ENCODE data around the gene PDLIM7.
A peak's percentile ranks its signal among the peaks of the same experiment; 100 is the strongest.

PDLIM7 gene

GRCh38 chr5:177444106-177445051 lies 53.0 kb downstream of the PDLIM7 start:
- TF ChIP-seq, protein P1, sequence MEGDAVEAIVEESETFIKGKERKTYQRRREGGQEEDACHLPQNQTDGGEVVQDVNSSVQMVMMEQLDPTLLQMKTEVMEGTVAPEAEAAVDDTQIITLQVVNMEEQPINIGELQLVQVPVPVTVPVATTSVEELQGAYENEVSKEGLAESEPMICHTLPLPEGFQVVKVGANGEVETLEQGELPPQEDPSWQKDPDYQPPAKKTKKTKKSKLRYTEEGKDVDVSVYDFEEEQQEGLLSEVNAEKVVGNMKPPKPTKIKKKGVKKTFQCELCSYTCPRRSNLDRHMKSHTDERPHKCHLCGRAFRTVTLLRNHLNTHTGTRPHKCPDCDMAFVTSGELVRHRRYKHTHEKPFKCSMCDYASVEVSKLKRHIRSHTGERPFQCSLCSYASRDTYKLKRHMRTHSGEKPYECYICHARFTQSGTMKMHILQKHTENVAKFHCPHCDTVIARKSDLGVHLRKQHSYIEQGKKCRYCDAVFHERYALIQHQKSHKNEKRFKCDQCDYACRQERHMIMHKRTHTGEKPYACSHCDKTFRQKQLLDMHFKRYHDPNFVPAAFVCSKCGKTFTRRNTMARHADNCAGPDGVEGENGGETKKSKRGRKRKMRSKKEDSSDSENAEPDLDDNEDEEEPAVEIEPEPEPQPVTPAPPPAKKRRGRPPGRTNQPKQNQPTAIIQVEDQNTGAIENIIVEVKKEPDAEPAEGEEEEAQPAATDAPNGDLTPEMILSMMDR (conservative IDR thresholded peaks at IDR 0.05; ENCODE audit: low read depth, low read length): no peak
- Histone ChIP-seq H3K9ac (no peak overlapping the region; the same call in 1 of the 2 replicates), H3K4me3 (IDR thresholded peaks at IDR 0.05; ENCODE audit: insufficient read depth, low read depth, low read length) (no peak overlapping the region), H3K36me3 (ENCODE audit: insufficient read depth) (no peaks in the 10 kb centered on the region), H3K4me1 (ENCODE audit: low read depth, poor library complexity, severe bottlenecking) (peaks cover 31% of the 10 kb centered on the region), H2AFZ (ENCODE audit: low read depth) (no peak overlapping the region), H4K20me1 (ENCODE audit: insufficient read depth) (no peaks in the 10 kb centered on the region), H3K4me2 (peak overlapping the region; percentile 89), H3K79me2 (ENCODE audit: insufficient read depth, low read depth) (no peaks in the 10 kb centered on the region), H3K27ac (peak overlapping the region; percentile 56; the same call in 1 of the 2 replicates), H3K27me3 (ENCODE audit: insufficient read depth, low read depth) (no peaks in the 10 kb centered on the region)

GRCh38 chr5:177443144-177443983 lies 54.0 kb downstream of the PDLIM7 start:
- peaks cover 31% of the 10 kb centered on the region for H3K4me1 ChIP-seq (ENCODE audit: low read depth, poor library complexity, severe bottlenecking)

DNA sequence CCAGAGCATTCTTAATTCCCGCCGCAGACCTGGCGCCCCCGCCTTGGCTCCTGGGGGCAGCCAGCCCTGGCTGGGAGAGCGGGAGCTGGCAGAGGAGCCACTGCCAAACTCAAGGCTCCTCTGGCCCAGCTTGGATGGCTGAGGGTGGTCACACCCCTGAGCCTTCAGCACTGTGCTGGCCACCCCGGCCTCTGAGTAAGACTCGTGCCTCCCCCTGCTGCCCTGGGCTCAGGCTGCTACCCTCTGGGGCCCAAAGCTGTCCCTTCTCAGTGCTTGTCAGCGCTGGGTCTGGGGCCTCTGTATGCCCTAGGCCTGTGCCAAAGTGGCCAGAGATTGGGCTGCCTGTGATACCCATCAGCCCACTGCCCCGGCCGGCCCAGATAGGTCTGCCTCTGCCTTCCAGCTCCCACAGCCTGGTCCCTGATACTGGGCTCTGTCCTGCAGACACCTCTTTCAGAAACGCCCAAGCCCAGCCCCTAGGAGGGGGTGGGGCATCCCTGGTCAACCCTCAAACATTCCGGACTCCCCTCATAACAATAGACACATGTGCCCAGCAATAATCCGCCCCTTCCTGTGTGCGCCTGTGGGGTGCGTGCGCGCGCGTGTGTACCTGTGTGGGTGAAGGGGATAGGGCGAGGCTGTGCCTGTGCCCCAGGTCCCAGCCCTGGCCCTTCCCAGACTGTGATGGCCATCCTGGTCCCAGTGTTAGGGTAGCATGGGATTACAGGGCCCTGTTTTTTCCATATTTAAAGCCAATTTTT lies 55.2 kb downstream of the PDLIM7 start:
- H3K27ac ChIP-seq: no peak overlapping the region
- no peaks in the 10 kb centered on the region for H3K36me3 ChIP-seq (ENCODE audit: insufficient read depth)

More at GRCh38 chr5:177443144-177443983, 54.0 kb downstream of the PDLIM7 start:
- Histone ChIP-seq H3K4me3 (IDR thresholded peaks at IDR 0.05; ENCODE audit: insufficient read depth, low read depth, low read length) (no peak overlapping the region), H2AFZ (ENCODE audit: low read depth) (no peak overlapping the region), H3K79me2 (ENCODE audit: insufficient read depth, low read depth) (no peaks in the 10 kb centered on the region), H3K4me2 (no peak overlapping the region; the same call in 1 of the 2 replicates), H4K20me1 (ENCODE audit: insufficient read depth) (no peaks in the 10 kb centered on the region), H3K9ac (no peak overlapping the region), H3K36me3 (ENCODE audit: insufficient read depth) (no peaks in the 10 kb centered on the region), H3K27ac (no peak overlapping the region), H3K27me3 (ENCODE audit: insufficient read depth, low read depth) (no peaks in the 10 kb centered on the region)
- TF ChIP-seq, protein P1 (conservative IDR thresholded peaks at IDR 0.05; ENCODE audit: low read depth, low read length): no peak

More for the DNA sequence above, 55.2 kb downstream of the PDLIM7 start:
- Histone ChIP-seq H3K9ac (no peak overlapping the region), H2AFZ (ENCODE audit: low read depth) (no peak overlapping the region), H3K4me2 (no peak overlapping the region), H3K79me2 (ENCODE audit: insufficient read depth, low read depth) (no peaks in the 10 kb centered on the region), H3K4me1 (ENCODE audit: low read depth, poor library complexity, severe bottlenecking) (peaks cover 27% of the 10 kb centered on the region), H4K20me1 (ENCODE audit: insufficient read depth) (no peaks in the 10 kb centered on the region), H3K27me3 (ENCODE audit: insufficient read depth, low read depth) (no peaks in the 10 kb centered on the region), H3K4me3 (IDR thresholded peaks at IDR 0.05; ENCODE audit: insufficient read depth, low read depth, low read length) (no peak overlapping the region)
- TF ChIP-seq, protein P1 (conservative IDR thresholded peaks at IDR 0.05; ENCODE audit: low read depth, low read length): no peak
